SW480 (cell line): ENCODE measurements around the gene PPP2R3A.

Source experiments
- DNase-seq: peaks from one replicate; pipeline ENCODE4 v3.0.0-alpha.2; 2016; ENCODE audit warnings: low spot score

PPP2R3A gene

GRCh38 chr3:136196401-136197158 lies 231.1 kb downstream of the PPP2R3A start:
- peak; percentile 100 for DNase-seq

- DNase-seq: peak; percentile 37
Measured at GRCh38 chr3:136197159-136197793, 231.7 kb downstream of the PPP2R3A start.
